AG04449 (cell line): ENCODE results near the gene CYBRD1.

Source experiments
- CTCF ChIA-PET: fragments of 350-600 bp; formaldehyde crosslinking; extraction: SDS; loops from one replicate; lab custom pipeline; 2021; ENCODE audit warnings: antibody characterized with exemption; lab: Yijun Ruan, JAX
- POLR2A ChIA-PET: fragments of 400-600, 350-600 bp; formaldehyde crosslinking; extraction: SDS; loops from one replicate; lab custom pipeline; 2020; ENCODE audit warnings: antibody characterized with exemption, inconsistent platforms; lab: Yijun Ruan, JAX
- DNase-seq: peaks from one replicate; pipeline ENCODE4 v3.0.0-alpha.2; 2010; ENCODE audit warnings: low read depth, low spot score
- H3K4me3 ChIP-seq: 2 replicates; pipeline ENCODE4 v1.5.1; 2011; ENCODE audit warnings: low read depth, mild to moderate bottlenecking, control low read depth, low read length
- TF ChIP-seq, protein P1 (sequence below): IDR thresholded peaks from one replicate; pipeline ENCODE4 v1.5.1; 2011; ENCODE audit warnings: mild to moderate bottlenecking, moderate library complexity, low read length, control low read depth, inconsistent platforms; ENCODE audit not compliant: insufficient read depth; ENCODE audit errors: missing control alignments

CYBRD1 gene

DNA sequence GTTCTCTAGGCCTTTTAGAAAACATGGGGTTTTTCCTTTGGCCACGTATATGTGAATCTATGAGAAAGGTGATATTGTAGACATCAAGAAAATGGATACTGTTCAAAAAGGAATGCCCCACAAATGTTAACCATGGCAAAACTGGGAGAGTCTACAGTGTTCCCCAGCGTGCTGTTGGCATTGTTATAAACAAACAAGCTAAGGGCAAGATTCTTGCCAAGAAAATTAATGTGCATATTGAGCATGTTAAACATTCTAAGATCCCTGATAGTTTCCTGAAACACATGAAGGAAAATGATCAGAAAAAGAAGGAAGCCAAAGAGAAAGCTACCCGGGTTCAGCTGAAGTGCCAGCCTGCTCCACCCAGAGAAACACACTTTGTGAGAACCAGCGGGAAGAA lies 64.9 kb downstream of the CYBRD1 start:
- DNase-seq = no peak
- ChIA-PET POLR2A (no interaction called here), CTCF (interaction anchor here (1.1 to 6.0 kb wide), 3 partner anchors 10 to 119 kb away, joined by 3 to 53 read pairs (median 10); no protein-coding TSS in a partner anchor)
- TF ChIP-seq, protein P1, sequence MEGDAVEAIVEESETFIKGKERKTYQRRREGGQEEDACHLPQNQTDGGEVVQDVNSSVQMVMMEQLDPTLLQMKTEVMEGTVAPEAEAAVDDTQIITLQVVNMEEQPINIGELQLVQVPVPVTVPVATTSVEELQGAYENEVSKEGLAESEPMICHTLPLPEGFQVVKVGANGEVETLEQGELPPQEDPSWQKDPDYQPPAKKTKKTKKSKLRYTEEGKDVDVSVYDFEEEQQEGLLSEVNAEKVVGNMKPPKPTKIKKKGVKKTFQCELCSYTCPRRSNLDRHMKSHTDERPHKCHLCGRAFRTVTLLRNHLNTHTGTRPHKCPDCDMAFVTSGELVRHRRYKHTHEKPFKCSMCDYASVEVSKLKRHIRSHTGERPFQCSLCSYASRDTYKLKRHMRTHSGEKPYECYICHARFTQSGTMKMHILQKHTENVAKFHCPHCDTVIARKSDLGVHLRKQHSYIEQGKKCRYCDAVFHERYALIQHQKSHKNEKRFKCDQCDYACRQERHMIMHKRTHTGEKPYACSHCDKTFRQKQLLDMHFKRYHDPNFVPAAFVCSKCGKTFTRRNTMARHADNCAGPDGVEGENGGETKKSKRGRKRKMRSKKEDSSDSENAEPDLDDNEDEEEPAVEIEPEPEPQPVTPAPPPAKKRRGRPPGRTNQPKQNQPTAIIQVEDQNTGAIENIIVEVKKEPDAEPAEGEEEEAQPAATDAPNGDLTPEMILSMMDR = no peak
- no peak overlapping the region for H3K4me3 ChIP-seq

DNA sequence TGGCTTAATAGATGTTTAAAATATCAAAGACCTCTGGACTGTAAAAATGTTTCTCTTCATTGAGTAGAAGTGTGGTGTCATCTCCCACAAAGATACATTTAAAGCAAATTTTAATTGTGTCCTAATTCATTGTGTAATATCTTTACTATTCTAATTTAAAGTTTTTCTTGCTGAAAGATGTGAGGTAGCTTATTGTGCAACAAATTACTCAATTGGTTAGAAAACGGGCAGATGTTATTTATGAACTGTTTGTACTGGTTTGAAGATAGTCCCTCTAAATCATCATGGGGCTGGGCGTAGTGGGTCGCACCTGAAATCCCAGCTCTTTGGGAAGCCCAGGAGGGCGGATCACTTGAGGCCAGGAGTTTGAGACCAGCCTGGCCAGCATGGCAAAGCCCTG lies 65.3 kb downstream of the CYBRD1 start:
- H3K4me3 ChIP-seq = no peak overlapping the region
- TF ChIP-seq, protein P1 = no peak
- ChIA-PET CTCF (interaction anchor here (1.1 to 6.0 kb wide), 3 partner anchors 10 to 118 kb away, joined by 3 to 53 read pairs (median 10); no protein-coding TSS in a partner anchor), POLR2A (no interaction called here)
- DNase-seq = no peak

DNA sequence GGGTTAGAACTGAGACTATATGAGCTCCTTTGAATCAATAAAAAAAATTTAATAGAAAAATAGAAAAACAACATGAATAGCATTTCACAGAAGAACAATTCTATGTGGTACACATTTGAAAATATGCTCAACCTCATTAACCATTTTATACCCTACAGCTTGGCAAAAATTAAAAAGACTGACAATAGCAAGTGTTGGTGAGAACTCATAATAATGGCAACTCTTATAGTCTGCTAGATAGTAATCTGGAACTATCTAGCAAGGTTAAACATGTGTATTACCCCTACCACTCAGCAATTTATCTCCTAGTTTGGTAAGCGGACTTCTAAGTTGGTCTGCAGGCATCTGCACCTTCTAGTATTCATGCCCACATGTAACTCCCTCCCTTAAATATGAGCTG lies 67.8 kb downstream of the CYBRD1 start:
- no peak overlapping the region for H3K4me3 ChIP-seq
- TF ChIP-seq, protein P1 = no peak
- ChIA-PET POLR2A (no interaction called here), CTCF (interaction anchor here (1.4 to 6.0 kb wide), 4 partner anchors 7 to 523 kb away, joined by 3 to 53 read pairs (median 8); no protein-coding TSS in a partner anchor)
- no peak for DNase-seq

DNA sequence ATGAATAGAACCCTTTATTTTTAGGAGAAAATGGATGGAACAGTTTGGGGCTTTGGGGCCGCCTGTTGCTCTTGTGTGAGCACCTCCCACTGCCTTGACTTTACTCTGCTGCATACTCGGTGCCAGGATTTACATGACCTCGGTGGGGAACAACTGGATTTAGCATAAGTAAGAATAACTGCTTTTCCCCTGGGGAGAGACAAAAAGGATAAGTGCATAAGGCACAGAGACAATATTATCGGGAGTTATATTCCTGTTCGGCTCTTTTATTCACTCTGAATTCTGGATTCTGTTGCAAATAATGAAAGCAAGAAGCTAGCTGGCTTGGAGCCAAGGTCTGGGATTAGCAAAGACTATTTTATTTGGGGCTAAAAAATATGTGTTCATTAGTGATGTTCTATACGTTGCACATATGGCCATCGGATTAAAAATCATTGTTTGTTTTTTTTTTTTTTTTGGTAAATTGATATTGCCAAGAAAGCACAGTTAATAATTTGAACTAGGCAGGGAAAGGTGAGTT lies 69.8 kb downstream of the CYBRD1 start:
- H3K4me3 ChIP-seq = no peak overlapping the region; the same call in 1 of the 2 replicates
- ChIA-PET POLR2A (no interaction called here), CTCF (no interaction called here)
- TF ChIP-seq, protein P1 = no peak
- no peak for DNase-seq

DNA sequence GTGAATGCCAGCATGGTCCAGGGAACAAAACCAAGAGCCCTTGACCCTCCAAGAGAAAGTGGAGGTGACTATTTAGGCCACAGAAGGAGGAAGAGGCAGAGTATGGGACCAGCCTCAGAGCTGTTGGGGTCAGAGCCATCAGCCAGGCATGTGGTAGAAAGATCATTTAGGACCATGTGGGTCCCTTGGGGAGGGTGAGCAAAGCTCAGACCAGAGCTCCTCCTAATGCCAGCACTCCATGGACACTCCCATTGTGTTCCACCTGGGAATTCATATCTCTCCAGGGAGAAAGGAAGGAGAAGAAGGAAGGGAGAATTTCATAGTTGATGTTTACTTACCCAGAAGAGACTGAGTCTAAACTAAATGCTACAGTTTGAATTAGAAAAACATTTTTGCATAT lies 73.2 kb downstream of the CYBRD1 start:
- ChIA-PET CTCF (interaction anchor here (0.7 to 9.0 kb wide), 13 partner anchors 8 to 532 kb away, joined by 3 to 116 read pairs (median 4); no protein-coding TSS in a partner anchor), POLR2A (interaction anchor here (0.7 to 1.0 kb wide), 2 partner anchors 73 to 490 kb away, joined by 3 to 4 read pairs; partner anchors contain the start of genes CYBRD1 and DLX1)
- TF ChIP-seq, protein P1 = no peak
- DNase-seq = no peak
- H3K4me3 ChIP-seq = no peak overlapping the region

DNA sequence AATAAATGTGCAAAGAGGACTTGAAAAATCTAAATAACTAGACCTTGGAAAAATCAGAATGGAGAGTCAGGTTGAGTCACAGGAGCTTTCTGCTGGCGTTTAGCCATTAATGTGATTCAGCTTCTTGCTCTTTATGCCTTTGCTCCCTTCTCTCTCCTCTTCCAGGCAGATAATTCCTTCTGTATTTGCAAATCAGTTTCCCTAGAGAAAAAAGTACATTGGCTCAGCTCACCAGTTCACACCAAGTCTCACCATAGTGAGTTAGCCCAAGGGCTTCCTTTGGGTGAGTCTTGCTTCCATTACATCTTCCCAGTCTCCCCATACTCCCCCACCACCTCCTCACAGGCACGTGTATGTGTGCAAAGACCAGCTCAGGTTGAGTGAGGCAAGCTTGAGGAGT lies 73.6 kb downstream of the CYBRD1 start:
- H3K4me3 ChIP-seq = no peak overlapping the region
- TF ChIP-seq, protein P1 = no peak
- CTCF ChIA-PET = interaction anchor here (0.8 to 9.0 kb wide), 11 partner anchors 8 to 531 kb away, joined by 3 to 116 read pairs (median 4); no protein-coding TSS in a partner anchor
- POLR2A ChIA-PET = interaction anchor here (0.7 to 1.0 kb wide), 2 partner anchors 74 to 489 kb away, joined by 3 to 4 read pairs; partner anchors contain the start of genes CYBRD1 and DLX1
- peak; percentile 83 for DNase-seq
